GM12878 (cell line): ENCODE data around the gene KLHL22. TPM values are rescaled to one million over a fixed set of nuclear protein-coding genes. Genes with fewer than 3 reads are reported as not detected.

Source experiments
- ATAC-seq: fragments of 200-7000 bp; cut with Tn5 transposase; 3 replicates; pipeline ENCODE4 v1.9.1; 2020; ENCODE audit warnings: mild to moderate bottlenecking, moderate library complexity
- BruUV-seq: library from RNA; stranded (reverse); fragments of 400-500 nt; replicated peaks from 2 replicates; lab custom pipeline; 2021; lab: Mats Ljungman, UMichigan
- CTCF ChIA-PET: fragments of 300-600 bp; sonication (Branson Sonifier 250); formaldehyde crosslinking; extraction: SDS; loops from one replicate; lab custom pipeline; 2021; ENCODE audit warnings: inconsistent platforms; lab: Yijun Ruan, JAX
- POLR2A ChIA-PET: fragments of 350-600 bp; formaldehyde crosslinking; extraction: SDS; loops from one replicate; lab custom pipeline; 2021; ENCODE audit warnings: inconsistent platforms; lab: Charles Lee
- RAD21 ChIA-PET: fragments of 300-600 bp; sonication (Branson Sonifier 250); formaldehyde crosslinking; loops from one replicate; lab custom pipeline; 2023; ENCODE audit warnings: antibody characterized with exemption; ENCODE audit not compliant: unreplicated experiment; lab: Charles Lee
- SMC1A ChIA-PET: fragments of 300-600 bp; sonication (Branson Sonifier 250); formaldehyde crosslinking; loops from one replicate; lab custom pipeline; 2023; ENCODE audit not compliant: unreplicated experiment, uncharacterized antibody; lab: Charles Lee
- DNase-seq: peaks from one replicate; pipeline ENCODE4 v3.0.0-alpha.2; 2011; ENCODE audit warnings: low read depth, low spot score
- FAIRE-seq: peaks from 3 replicates; lab custom pipeline; 2011; peaks lifted over from hg19 to GRCh38; lab: Jason Lieb, UNC
- H2AFZ ChIP-seq: 2 replicates; pipeline ENCODE4 v1.6.0; 2011; ENCODE audit warnings: low read depth, low read length, control low read depth; ENCODE audit not compliant: control insufficient read depth
- H3K27ac ChIP-seq: 2 replicates; pipeline ENCODE4 v1.5.1; 2011; ENCODE audit warnings: control low read depth; ENCODE audit not compliant: control insufficient read depth, insufficient read depth
- H3K27me3 ChIP-seq, 2 experiments: replicated peaks in 1 of 2; 2 replicates each; pipeline versions ENCODE4 v1.6.0 to v1.6.1; 2011; ENCODE audit warnings: low read length in 1 of 2; ENCODE audit not compliant: control insufficient read depth in 2 of 2, insufficient read depth in 2 of 2
- H3K36me3 ChIP-seq, 2 experiments: 2 replicates each; pipeline ENCODE4 v1.5.1; 2011; ENCODE audit warnings: low read length in 1 of 2; ENCODE audit not compliant: control insufficient read depth in 2 of 2, insufficient read depth in 2 of 2
- H3K4me1 ChIP-seq: 2 replicates; pipeline ENCODE4 v1.6.1; 2011; ENCODE audit warnings: mild to moderate bottlenecking, low read length, moderate library complexity, mixed read lengths; ENCODE audit not compliant: control insufficient read depth, insufficient read depth
- H3K4me2 ChIP-seq: 2 replicates; pipeline ENCODE4 v1.6.0; 2011; ENCODE audit warnings: control low read depth; ENCODE audit not compliant: control insufficient read depth, insufficient read depth
- H3K4me3 ChIP-seq: fragments of 200-600 bp; sonication (generic); 2 replicates; pipeline ENCODE4 v1.5.1; 2016
- H3K79me2 ChIP-seq: 2 replicates; pipeline ENCODE4 v1.6.0; 2011; ENCODE audit warnings: low read length; ENCODE audit not compliant: control insufficient read depth, insufficient read depth
- H3K9ac ChIP-seq: 2 replicates; pipeline ENCODE4 v1.8.0; 2011; ENCODE audit warnings: low read length, control low read depth, mixed read lengths; ENCODE audit not compliant: control insufficient read depth, insufficient read depth
- H3K9me3 ChIP-seq: replicated peaks from 3 replicates; pipeline ENCODE4 v1.5.1; 2011; ENCODE audit warnings: mild to moderate bottlenecking, low read length; ENCODE audit not compliant: control insufficient read depth, insufficient read depth
- H4K20me1 ChIP-seq: 2 replicates; pipeline ENCODE4 v1.6.0; 2011; ENCODE audit not compliant: control insufficient read depth, insufficient read depth
- ATF3 ChIP-seq: IDR thresholded peaks from 2 replicates; pipeline ENCODE4 v1.6.1; 2011; ENCODE audit warnings: low read depth, mild to moderate bottlenecking, low read length, moderate library complexity, borderline replicate concordance; ENCODE audit errors: extremely low read depth
- ATF7 ChIP-seq: fragments of 450-650 bp; IDR thresholded peaks from 2 replicates; pipeline ENCODE4 v1.6.1; 2016; ENCODE audit warnings: low read depth, mild to moderate bottlenecking
- CEBPB ChIP-seq, 2 experiments: fragments of 150-350 bp in 1 of 2; IDR thresholded peaks; 2 replicates each; pipeline ENCODE4 v1.6.1; 2012 to 2014; ENCODE audit warnings: low read depth in 2 of 2, low read length in 2 of 2, borderline replicate concordance in 1 of 2, inconsistent platforms in 1 of 2
- JUNB ChIP-seq: IDR thresholded peaks from 2 replicates; pipeline ENCODE4 v1.6.1; 2016; ENCODE audit warnings: antibody characterized with exemption, mild to moderate bottlenecking
- MEF2B ChIP-seq: fragments of 450-650 bp; IDR thresholded peaks from 2 replicates; pipeline ENCODE4 v1.6.1; 2018; ENCODE audit warnings: mild to moderate bottlenecking, moderate library complexity; ENCODE audit not compliant: partially characterized antibody, poor library complexity, severe bottlenecking
- MLLT1 ChIP-seq: fragments of 450-650 bp; IDR thresholded peaks from 2 replicates; pipeline ENCODE4 v1.6.1; 2016; ENCODE audit warnings: mild to moderate bottlenecking
- PKNOX1 ChIP-seq: fragments of 450-650 bp; IDR thresholded peaks from 2 replicates; pipeline ENCODE4 v1.6.1; 2016; ENCODE audit warnings: mild to moderate bottlenecking
- RUNX3 ChIP-seq: IDR thresholded peaks from 2 replicates; pipeline ENCODE4 v1.6.1; 2012; ENCODE audit warnings: low read length, inconsistent platforms
- SP1 ChIP-seq: IDR thresholded peaks from one replicate; pipeline ENCODE4 v1.6.1; 2011; ENCODE audit warnings: low read depth, low read length
- WGBS: methylation state at CpG from one replicate; pipeline ENCODE4 v1.1.6; 2016; ENCODE audit warnings: low lambda C conversion rate; ENCODE audit not compliant: insufficient replicate concordance, insufficient coverage; ENCODE audit errors: missing lambda C conversion rate; 5-methylcytosine and 5-hydroxymethylcytosine counted together
- in situ Hi-C: fragments of 300-500 bp; cut with MboI; formaldehyde crosslinking; loops from 9 replicates; pipeline ENCODE4 v1.14.3; 2018; ENCODE audit warnings: mixed read lengths
- intact Hi-C: fragments of 100-400 bp; cut with micrococcal nuclease; formaldehyde crosslinking; loops from one replicate; pipeline ENCODE4 v1.14.2; 2022; ENCODE audit not compliant: unreplicated experiment
- polyA plus RNA-seq, 11 experiments: library from polyadenylated mRNA; depleted of rRNA in 4 of 11; unstranded in 6 of 11; stranded (reverse) in 5 of 11; fragments of >200 nt; fragmentation: Nextera tagmentation in 4 of 11; fragmentation: Illumina TruSeq in 1 of 11; extraction: Ambion mirVana in 4 of 11; extraction: Trizol in 1 of 11; gene quantifications; 1 replicate in 1 of 11; 2 replicates in 10 of 11; pipeline versions ENCODE4 v1.2.1 to v1.2.3, GENCODE V29; 2011 to 2016; ENCODE audit warnings: inconsistent platforms in 2 of 11, missing spikeins in 2 of 11, low read depth in 1 of 11
- total RNA-seq, 4 experiments: library from RNA; depleted of rRNA in 3 of 4; stranded (reverse); fragments of >200 nt in 3 of 4; fragmentation: Illumina TruSeq in 1 of 4; extraction: Trizol in 1 of 4; gene quantifications; 2 replicates each; pipeline versions ENCODE4 v1.2.1 to v1.2.3, GENCODE V29; 2013 to 2021

Gene KLHL22
- total and polyA plus RNA-seq, 10 of the 15 experiments (the other 5 are each of a cell fraction or from before 2014, with no cell fraction given) = 0.06 to 22.1 (median 14.2) TPM

GRCh38 chr22:20396639-20397038 is 99.0 kb downstream of the KLHL22 start:
- in situ Hi-C loops = no loop called here

More at GRCh38 chr22:20396639-20397038, 99.0 kb downstream of the KLHL22 start:
- CTCF ChIA-PET = interaction anchor here (0.6 kb wide), 1 partner anchor 22 kb away, joined by 3 read pairs; no protein-coding TSS in a partner anchor
- POLR2A ChIA-PET = no interaction called here
- Histone ChIP-seq H3K27ac (no peak overlapping the region), H3K36me3 (no peaks in the 10 kb centered on the region), H3K4me2 (peak overlapping the region; percentile 36), H3K9me3 (no peaks in the 10 kb centered on the region), H4K20me1 (no peaks in the 10 kb centered on the region)
- SMC1A ChIA-PET = interaction anchor here (1.4 to 1.6 kb wide), 2 partner anchors 12 to 60 kb away, joined by 3 to 4 read pairs; no protein-coding TSS in a partner anchor
- RAD21 ChIA-PET = no interaction called here
- TF ChIP-seq MLLT1 (peak; percentile 57; the same call in 1 of the 2 replicates), SP1 (no peak), MEF2B (peak; percentile 85), ATF7 (0 out of 2 replicates have a peak, but pooled peaks have one; percentile 18), JUNB (peak; percentile 27; the same call in 1 of the 2 replicates), PKNOX1 (0 out of 2 replicates have a peak, but pooled peaks have one; percentile 16), ATF3 (no peak), RUNX3 (peak; percentile 46; the same call in 1 of the 2 replicates), CEBPB (IDR thresholded peaks at IDR 0.05; ENCODE audit: borderline replicate concordance in 1 of 2, low read depth in 2 of 2, low read length in 2 of 2) (no peak)
- TF ChIP-seq, all 136 proteins: peak for 6
- DNase-seq = peak; percentile 19
- peaks cover 8% of the 10 kb centered on the region for H3K4me1 ChIP-seq
- H3K27me3 ChIP-seq = no peaks in the 10 kb centered on the region
- intact Hi-C loops = no loop called here
- ATAC-seq = peak; percentile 35
- H2AFZ ChIP-seq = no peak overlapping the region
- WGBS = 0% methylated on average over 1 of the region's 1 CpG
- FAIRE-seq = peak; percentile 77
- H3K4me3 ChIP-seq = no peak overlapping the region
- no TSS peak for BruUV-seq
- no peak overlapping the region for H3K9ac ChIP-seq
- H3K79me2 ChIP-seq = no peaks in the 10 kb centered on the region
